Activated T-cell treated with anti-CD3 and anti-CD28 coated beads for 1 hour (primary cell): Measurements from ENCODE around the gene LDAH.

Experiments
- DNase-seq: peaks from one replicate; pipeline ENCODE4 v3.0.0-alpha.2; 2020; ENCODE audit warnings: low read depth

LDAH gene

GRCh38 chr2:20781656-20782265 lies 41.1 kb downstream of the LDAH start:
- no peak for DNase-seq

GRCh38 chr2:20771299-20771698 lies 51.6 kb downstream of the LDAH start:
- no peak for DNase-seq

- no peak for DNase-seq
These were observed 55.9 kb downstream of the LDAH start for GRCh38 chr2:20766798-20767644.

GRCh38 chr2:20766213-20766612 lies 56.7 kb downstream of the LDAH start:
- DNase-seq, result no peak

GRCh38 chr2:20762945-20763683 lies 59.8 kb downstream of the LDAH start:
- DNase-seq, result no peak

- DNase-seq, result no peak
These were observed 63.4 kb downstream of the LDAH start for GRCh38 chr2:20759487-20759886.

- no peak for DNase-seq
These were observed 63.9 kb downstream of the LDAH start for GRCh38 chr2:20758997-20759396.

- DNase-seq, result no peak
These were observed 65.4 kb downstream of the LDAH start for GRCh38 chr2:20757405-20758090.

- no peak for DNase-seq
These were observed 67.6 kb downstream of the LDAH start for GRCh38 chr2:20755132-20755800.

GRCh38 chr2:20752293-20752692 lies 70.6 kb downstream of the LDAH start:
- DNase-seq, result no peak

GRCh38 chr2:20747317-20747716 lies 75.6 kb downstream of the LDAH start:
- DNase-seq, result no peak

GRCh38 chr2:20745924-20746555 lies 76.9 kb downstream of the LDAH start:
- DNase-seq, result no peak

- DNase-seq, result no peak
These were observed 78.2 kb downstream of the LDAH start for GRCh38 chr2:20744366-20745335.

GRCh38 chr2:20738772-20739171 lies 84.1 kb downstream of the LDAH start:
- no peak for DNase-seq

GRCh38 chr2:20737505-20737904 lies 85.4 kb downstream of the LDAH start:
- no peak for DNase-seq

- DNase-seq, result no peak
These were observed 94.7 kb downstream of the LDAH start for GRCh38 chr2:20728114-20728758.

GRCh38 chr2:20726913-20727312 lies 96.0 kb downstream of the LDAH start:
- DNase-seq, result no peak

GRCh38 chr2:20725782-20726181 lies 97.1 kb downstream of the LDAH start:
- no peak for DNase-seq

GRCh38 chr2:20724500-20725053 lies 98.3 kb downstream of the LDAH start:
- no peak for DNase-seq
